Suprapubic skin (tissue), 4 donors: ENCODE results near the gene PTPRD. TPM values are rescaled to one million over a fixed set of nuclear protein-coding genes. Genes with fewer than 3 reads are reported as not detected.

Experiments used
- DNase-seq, 2 donors: peaks; one replicate each; pipeline ENCODE4 v3.0.0-alpha.2; 2019; ENCODE audit warnings: low spot score in 2 of 2
- H3K27ac ChIP-seq: fragments of 200-600 bp; sonication (generic); one replicate; pipeline ENCODE4 v1.5.1; 2019
- H3K27me3 ChIP-seq: fragments of 200-600 bp; sonication (generic); one replicate; pipeline ENCODE4 v1.5.1; 2019
- H3K36me3 ChIP-seq: fragments of 200-600 bp; sonication (generic); one replicate; pipeline ENCODE4 v1.5.1; 2019
- H3K4me1 ChIP-seq: fragments of 200-600 bp; sonication (generic); one replicate; pipeline ENCODE4 v1.5.1; 2019
- H3K4me3 ChIP-seq: fragments of 200-600 bp; sonication (generic); one replicate; pipeline ENCODE4 v1.5.1; 2019; ENCODE audit warnings: mild to moderate bottlenecking
- H3K9me3 ChIP-seq: fragments of 200-600 bp; sonication (generic); one replicate; pipeline ENCODE4 v1.5.1; 2019
- CTCF ChIP-seq, 2 donors: fragments of 200-600 bp in 1 of 2; fragments of 450-650 bp in 1 of 2; sonication (generic) in 1 of 2; IDR thresholded peaks; one replicate each; pipeline ENCODE4 v1.5.1; 2016 to 2019; ENCODE audit warnings: antibody characterized with exemption in 2 of 2, mild to moderate bottlenecking in 1 of 2, moderate library complexity in 1 of 2
- EP300 ChIP-seq: sonication (generic); formaldehyde crosslinking; IDR thresholded peaks from one replicate; pipeline ENCODE4 v1.6.1; 2017; ENCODE audit warnings: antibody characterized with exemption
- POLR2A ChIP-seq, 2 donors: fragments of 450-650 bp; IDR thresholded peaks; one replicate each; pipeline ENCODE4 v1.6.1; 2017; ENCODE audit warnings: antibody characterized with exemption in 2 of 2, mild to moderate bottlenecking in 2 of 2, moderate library complexity in 2 of 2
- POLR2AphosphoS5 ChIP-seq, 3 donors: sonication (generic); formaldehyde crosslinking; IDR thresholded peaks; one replicate each; pipeline ENCODE4 v1.6.1; 2017; ENCODE audit warnings: antibody characterized with exemption in 3 of 3
- WGBS: methylation state at CpG from one replicate; pipeline ENCODE4 v1.1.5; 2018; 5-methylcytosine and 5-hydroxymethylcytosine counted together
- total RNA-seq, 4 donors: library from RNA; depleted of rRNA; stranded (reverse); fragments of >200 nt; gene quantifications; one replicate each; pipeline ENCODE4 v1.1.0, GENCODE V29; 2016

The PTPRD gene
- total RNA-seq, 4 donors from 2014 or later, result 0.49 to 3.3 (median 2.5) TPM

- no peak for DNase-seq
- no peak overlapping the region for H3K4me3 ChIP-seq
- 84% methylated on average over 2 of the region's 2 CpGs for WGBS
These were observed 1926.3 kb downstream of the PTPRD start for GRCh38 chr9:8686516-8686915.

GRCh38 chr9:8685825-8686224 lies 1927.0 kb downstream of the PTPRD start:
- Histone ChIP-seq H3K36me3 (no peaks in the 10 kb centered on the region), H3K27ac (no peak overlapping the region), H3K4me1 (no peaks in the 10 kb centered on the region), H3K27me3 (no peaks in the 10 kb centered on the region), H3K4me3 (no peak overlapping the region), H3K9me3 (no peaks in the 10 kb centered on the region)
- no peak for DNase-seq
- TF ChIP-seq CTCF (IDR thresholded peaks at IDR 0.05), result no peak
- TF ChIP-seq EP300, result no peak
- TF ChIP-seq POLR2AphosphoS5 (IDR thresholded peaks at IDR 0.05), result no peak
- TF ChIP-seq POLR2A (IDR thresholded peaks at IDR 0.05), result no peak
- WGBS, result 81% methylated on average over 3 of the region's 3 CpGs

More at GRCh38 chr9:8686516-8686915, 1926.3 kb downstream of the PTPRD start:
- H3K36me3 ChIP-seq, result no peaks in the 10 kb centered on the region
- H3K4me1 ChIP-seq, result no peaks in the 10 kb centered on the region
- no peaks in the 10 kb centered on the region for H3K27me3 ChIP-seq
- H3K27ac ChIP-seq, result no peak overlapping the region
- no peaks in the 10 kb centered on the region for H3K9me3 ChIP-seq
- no peak for TF ChIP-seq EP300
- no peak for TF ChIP-seq POLR2AphosphoS5 (IDR thresholded peaks at IDR 0.05)
- no peak for TF ChIP-seq CTCF (IDR thresholded peaks at IDR 0.05)
- no peak for TF ChIP-seq POLR2A (IDR thresholded peaks at IDR 0.05)

GRCh38 chr9:8684978-8685708 lies 1927.7 kb downstream of the PTPRD start:
- Histone ChIP-seq H3K4me3 (no peak overlapping the region), H3K36me3 (no peaks in the 10 kb centered on the region), H3K27me3 (no peaks in the 10 kb centered on the region), H3K27ac (no peak overlapping the region), H3K9me3 (no peaks in the 10 kb centered on the region), H3K4me1 (no peaks in the 10 kb centered on the region)
- WGBS, result 83% methylated on average over 4 of the region's 4 CpGs
- TF ChIP-seq POLR2A (IDR thresholded peaks at IDR 0.05) (no peak), POLR2AphosphoS5 (IDR thresholded peaks at IDR 0.05) (no peak), EP300 (no peak), CTCF (IDR thresholded peaks at IDR 0.05) (no peak)
- no peak for DNase-seq

GRCh38 chr9:8683496-8683895 lies 1929.3 kb downstream of the PTPRD start:
- H3K27me3 ChIP-seq, result no peaks in the 10 kb centered on the region
- no peak overlapping the region for H3K4me3 ChIP-seq
- H3K27ac ChIP-seq, result no peak overlapping the region
- WGBS, result 94% methylated on average over 7 of the region's 7 CpGs
- no peaks in the 10 kb centered on the region for H3K9me3 ChIP-seq
- no peaks in the 10 kb centered on the region for H3K36me3 ChIP-seq
- TF ChIP-seq EP300 (no peak), POLR2A (IDR thresholded peaks at IDR 0.05) (no peak), POLR2AphosphoS5 (IDR thresholded peaks at IDR 0.05) (no peak), CTCF (IDR thresholded peaks at IDR 0.05) (no peak)
- no peak for DNase-seq
- no peaks in the 10 kb centered on the region for H3K4me1 ChIP-seq

- no peak for DNase-seq
- Histone ChIP-seq H3K27me3 (no peaks in the 10 kb centered on the region), H3K36me3 (no peaks in the 10 kb centered on the region), H3K9me3 (no peaks in the 10 kb centered on the region), H3K4me1 (no peaks in the 10 kb centered on the region), H3K4me3 (no peak overlapping the region), H3K27ac (no peak overlapping the region)
- no peak for TF ChIP-seq CTCF (IDR thresholded peaks at IDR 0.05)
- TF ChIP-seq POLR2AphosphoS5 (IDR thresholded peaks at IDR 0.05), result no peak
- TF ChIP-seq EP300, result no peak
- 87% methylated on average over 2 of the region's 2 CpGs for WGBS
These were observed 1932.1 kb downstream of the PTPRD start for GRCh38 chr9:8680658-8681057.
